Urothelium cell line (cell line): Measurements from ENCODE around the gene OPHN1.
A peak's percentile ranks its signal among the peaks of the same experiment; 100 is the strongest.
"Not testable (repeated sequence)": the region's sequence is repeated elsewhere in the genome, so short reads cannot be mapped to it uniquely, and the experiment has no call there.

Experiments
- DNase-seq: peaks from one replicate; pipeline ENCODE4 v3.0.0; 2011; ENCODE audit warnings: low spot score, mixed read lengths
- FAIRE-seq: peaks from 2 replicates; lab custom pipeline; 2011; peaks lifted over from hg19 to GRCh38; lab: Jason Lieb, UNC

Gene OPHN1

GRCh38 chrX:68084765-68085164 lies 348.5 kb downstream of the OPHN1 start:
- DNase-seq = no peak
- FAIRE-seq = no peak

GRCh38 chrX:68083510-68083909 lies 349.8 kb downstream of the OPHN1 start:
- DNase-seq (no peak), FAIRE-seq (no peak)

GRCh38 chrX:68079961-68080360 lies 353.3 kb downstream of the OPHN1 start:
- FAIRE-seq = no peak

GRCh38 chrX:68078801-68079200 lies 354.5 kb downstream of the OPHN1 start:
- not testable (repeated sequence) for FAIRE-seq

More at GRCh38 chrX:68079961-68080360, 353.3 kb downstream of the OPHN1 start:
- no peak for DNase-seq

GRCh38 chrX:68077378-68077777 lies 355.9 kb downstream of the OPHN1 start:
- DNase-seq = no peak
- no peak for FAIRE-seq

More at GRCh38 chrX:68078801-68079200, 354.5 kb downstream of the OPHN1 start:
- not testable (repeated sequence) for DNase-seq

GRCh38 chrX:68072041-68072440 lies 361.3 kb downstream of the OPHN1 start:
- DNase-seq = no peak
- no peak for FAIRE-seq

GRCh38 chrX:68070119-68070518 lies 363.2 kb downstream of the OPHN1 start:
- not testable (repeated sequence) for DNase-seq, FAIRE-seq

GRCh38 chrX:68061206-68061535 lies 372.1 kb downstream of the OPHN1 start:
- no peak for DNase-seq
- no peak for FAIRE-seq

GRCh38 chrX:68060506-68061205 lies 372.6 kb downstream of the OPHN1 start:
- DNase-seq = no peak
- no peak for FAIRE-seq

GRCh38 chrX:68059469-68059868 lies 373.8 kb downstream of the OPHN1 start:
- DNase-seq (no peak), FAIRE-seq (no peak)

- FAIRE-seq (peak; percentile 62), DNase-seq (peak; percentile 10)
Observed at GRCh38 chrX:68049466-68049865, 383.8 kb downstream of the OPHN1 start.

- FAIRE-seq (no peak), DNase-seq (no peak)
Observed at GRCh38 chrX:68048774-68049173, 384.5 kb downstream of the OPHN1 start.

GRCh38 chrX:68045008-68045577 lies 388.2 kb downstream of the OPHN1 start:
- DNase-seq (no peak), FAIRE-seq (no peak)

GRCh38 chrX:68043713-68044438 lies 389.4 kb downstream of the OPHN1 start:
- FAIRE-seq (no peak), DNase-seq (no peak)

GRCh38 chrX:68041110-68041509 lies 392.2 kb downstream of the OPHN1 start:
- FAIRE-seq (no peak), DNase-seq (no peak)

GRCh38 chrX:68018248-68019203 lies 414.8 kb downstream of the OPHN1 start:
- DNase-seq (no peak), FAIRE-seq (no peak)

- DNase-seq = no peak
- FAIRE-seq = no peak
Observed at GRCh38 chrX:67998540-67998939, 434.8 kb downstream of the OPHN1 start.
